Raji (cell line): Measurements from ENCODE around the gene SYT8.

ENCODE experiments used
- POLR2A ChIP-seq: IDR thresholded peaks from 2 replicates; pipeline ENCODE4 v1.6.1; 2011; ENCODE audit warnings: low read depth, low read length, control low read depth; ENCODE audit not compliant: insufficient read depth

SYT8 gene

GRCh38 chr11:1834779-1835670 is at the start of gene SYT8:
Gene SYT8 (plus strand): TSS chr11:1834990. CDS start chr11:1835106, 116 bp downstream.
- TF ChIP-seq POLR2A: no peak

GRCh38 chr11:1785749-1786413 is 48.9 kb upstream of the SYT8 start:
- no peak for TF ChIP-seq POLR2A

DNA sequence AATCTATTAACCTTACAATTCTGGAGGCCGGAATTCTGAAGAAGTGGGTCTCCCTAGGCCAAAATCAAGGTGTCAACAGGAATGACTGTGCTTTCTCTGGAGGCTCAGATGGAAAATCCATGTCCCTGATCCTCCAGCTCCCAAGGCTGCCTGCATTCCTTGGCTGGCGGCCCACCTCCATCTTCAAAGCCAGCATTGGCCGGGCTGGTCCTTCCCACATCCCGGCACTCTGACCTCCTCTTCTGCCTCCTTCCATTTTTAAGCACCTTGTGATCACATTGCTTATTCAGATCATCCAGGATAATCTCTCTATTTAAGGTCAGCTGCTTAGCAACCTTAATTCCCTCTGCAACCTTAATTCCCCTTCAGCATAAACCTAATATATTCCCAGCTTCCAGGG is 48.3 kb upstream of the SYT8 start:
- no peak for TF ChIP-seq POLR2A

GRCh38 chr11:1791912-1792311 is 42.9 kb upstream of the SYT8 start:
- TF ChIP-seq POLR2A: no peak

DNA sequence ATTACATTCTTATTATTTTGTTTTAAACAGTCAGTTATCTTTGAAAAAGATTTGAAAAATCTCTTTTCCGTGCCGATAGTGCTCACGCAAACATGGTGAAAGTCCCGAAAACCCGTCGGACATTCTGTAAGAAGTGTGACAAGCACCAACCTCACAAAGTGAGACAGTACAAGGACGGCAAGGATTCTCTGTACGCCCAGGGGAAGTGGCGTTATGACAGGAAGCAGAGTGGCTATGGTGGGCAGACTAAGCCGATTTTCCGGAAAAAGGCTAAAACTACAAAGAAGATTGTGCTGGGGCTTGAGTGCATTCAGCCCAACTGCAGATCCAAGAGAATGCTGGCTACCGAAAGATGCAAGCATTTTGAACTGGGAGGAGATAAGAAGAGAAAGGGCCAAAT is 42.3 kb upstream of the SYT8 start:
- no peak for TF ChIP-seq POLR2A

- TF ChIP-seq POLR2A: no peak
Observed at GRCh38 chr11:1793081-1793480, 41.7 kb upstream of the SYT8 start.

- no peak for TF ChIP-seq POLR2A
Observed at GRCh38 chr11:1796413-1797011, 38.3 kb upstream of the SYT8 start.

DNA sequence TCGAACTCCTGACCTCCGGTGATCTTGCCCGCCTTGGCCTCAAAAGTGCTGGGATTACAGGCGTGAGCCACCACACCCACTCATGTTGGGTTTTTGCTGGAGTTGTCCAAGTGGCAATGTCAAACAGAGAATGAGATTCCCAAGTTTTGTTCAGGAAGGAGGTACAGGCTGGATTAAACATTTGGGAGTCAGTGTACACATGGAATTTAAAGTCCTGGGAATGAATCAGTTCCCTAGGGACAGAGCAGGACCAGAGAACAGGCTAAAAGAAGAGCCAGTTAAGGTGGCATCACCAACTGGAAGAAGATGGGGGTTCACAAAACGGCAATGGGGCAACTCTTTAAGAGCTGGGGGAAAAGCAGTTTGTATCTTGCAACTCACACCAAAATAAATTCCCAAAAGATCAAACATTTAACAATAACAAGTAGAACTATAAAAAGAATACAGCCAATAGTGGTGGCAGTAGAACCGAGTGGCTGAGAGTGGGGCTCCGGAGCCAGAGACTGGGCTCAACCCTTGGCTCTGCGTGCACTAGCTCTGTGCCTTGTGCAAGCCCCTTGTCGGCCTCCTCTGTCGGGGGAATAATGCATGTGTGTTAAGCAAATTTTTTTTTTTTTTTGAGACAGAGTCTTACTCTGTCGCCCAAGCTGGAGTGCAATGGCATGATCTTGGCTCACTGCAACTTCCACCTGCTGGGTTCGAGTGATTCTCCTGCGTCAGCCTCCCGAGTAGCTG is 37.2 kb upstream of the SYT8 start:
- no peak for TF ChIP-seq POLR2A

GRCh38 chr11:1803246-1803645 is 31.5 kb upstream of the SYT8 start:
- no peak for TF ChIP-seq POLR2A

- TF ChIP-seq POLR2A: no peak
Observed at GRCh38 chr11:1805525-1805924, 29.3 kb upstream of the SYT8 start.

GRCh38 chr11:1807264-1807995 is 27.4 kb upstream of the SYT8 start:
- no peak for TF ChIP-seq POLR2A

GRCh38 chr11:1810761-1811160 is 24.0 kb upstream of the SYT8 start:
- no peak for TF ChIP-seq POLR2A

DNA sequence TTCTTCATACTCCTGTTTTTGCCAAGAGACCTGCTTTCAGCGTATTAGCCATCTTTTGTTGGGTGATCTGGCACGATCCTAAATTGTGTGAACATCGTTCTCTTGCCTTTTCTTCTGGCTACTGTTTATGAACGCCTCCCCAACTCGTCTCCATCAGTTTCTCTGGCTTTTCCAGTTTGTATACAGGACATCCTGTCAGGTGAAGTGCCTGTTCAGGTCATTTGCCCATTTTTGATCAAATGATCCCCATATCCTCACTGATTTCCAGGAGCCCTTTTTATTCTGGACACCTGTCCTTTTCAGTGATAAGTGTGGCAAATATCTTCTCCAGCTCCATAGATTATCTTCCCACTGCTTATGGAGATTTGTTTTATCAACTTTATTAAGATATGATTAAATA is 22.5 kb upstream of the SYT8 start:
- TF ChIP-seq POLR2A: no peak

- no peak for TF ChIP-seq POLR2A
Observed at GRCh38 chr11:1812801-1813200, 22.0 kb upstream of the SYT8 start.

DNA sequence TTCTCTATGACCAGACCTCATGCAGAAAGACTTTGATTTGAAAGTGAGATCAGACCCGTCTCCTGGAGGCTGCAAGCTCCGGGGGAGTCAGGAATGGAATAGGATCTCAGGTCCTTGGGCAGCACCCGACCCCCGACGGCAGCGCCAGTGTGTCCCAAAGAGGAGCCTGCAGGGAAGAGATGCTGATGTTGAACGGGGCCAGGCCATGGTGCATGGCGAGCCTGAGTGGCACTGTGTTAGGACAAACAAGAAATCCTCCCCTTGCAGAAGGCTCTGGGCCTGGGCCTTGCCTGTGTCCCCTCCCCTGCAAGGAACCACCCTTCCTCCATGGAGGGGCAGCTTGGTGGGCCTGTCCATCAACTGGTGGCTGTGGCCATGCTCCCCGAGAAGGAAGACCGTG is 20.1 kb upstream of the SYT8 start:
- TF ChIP-seq POLR2A: no peak

- no peak for TF ChIP-seq POLR2A
Observed at GRCh38 chr11:1815311-1815710, 19.5 kb upstream of the SYT8 start.
